Fibroblast of gingiva (primary cell): ENCODE measurements around the gene BTBD2.
A peak's percentile ranks its signal among the peaks of the same experiment; 100 is the strongest.
"Not testable (repeated sequence)": the region's sequence is repeated elsewhere in the genome, so short reads cannot be mapped to it uniquely, and the experiment has no call there.

Experiments
- DNase-seq: peaks from one replicate; pipeline ENCODE4 v3.0.0-alpha.2; 2011; ENCODE audit warnings: low read depth

The BTBD2 gene

GRCh38 chr19:2039959-2040646 is 24.6 kb upstream of the BTBD2 start:
- DNase-seq, result no peak

- DNase-seq, result no peak
Observed at GRCh38 chr19:2039089-2039958, 23.8 kb upstream of the BTBD2 start.

- no peak for DNase-seq
Observed at GRCh38 chr19:2038284-2039088, 23.0 kb upstream of the BTBD2 start.

GRCh38 chr19:2037651-2038255 is 22.2 kb upstream of the BTBD2 start:
- no peak for DNase-seq

GRCh38 chr19:2036424-2036823 is 20.9 kb upstream of the BTBD2 start:
- no peak for DNase-seq

GRCh38 chr19:2035590-2035991 is 20.1 kb upstream of the BTBD2 start:
- DNase-seq, result no peak

GRCh38 chr19:2034729-2035589 is 19.4 kb upstream of the BTBD2 start:
- DNase-seq, result no peak

GRCh38 chr19:2034253-2034652 is 18.7 kb upstream of the BTBD2 start:
- DNase-seq, result not testable (repeated sequence)

- DNase-seq, result no peak
Observed at GRCh38 chr19:2033825-2034159, 18.3 kb upstream of the BTBD2 start.

GRCh38 chr19:2033115-2033824 is 17.8 kb upstream of the BTBD2 start:
- no peak for DNase-seq

- DNase-seq, result peak; percentile 95
Observed at GRCh38 chr19:2032296-2032941, 16.9 kb upstream of the BTBD2 start.

- DNase-seq, result peak; percentile 93
Observed at GRCh38 chr19:2027361-2027760, 11.8 kb upstream of the BTBD2 start.

GRCh38 chr19:2026770-2027169 is 11.3 kb upstream of the BTBD2 start:
- DNase-seq, result no peak

GRCh38 chr19:2022289-2022688 is 6.8 kb upstream of the BTBD2 start:
- DNase-seq, result no peak

- no peak for DNase-seq
Observed at GRCh38 chr19:2021453-2022140, 6.1 kb upstream of the BTBD2 start.

- DNase-seq, result no peak
Observed at GRCh38 chr19:2018752-2019151, 3.2 kb upstream of the BTBD2 start.

- DNase-seq, result peak; percentile 96
Observed at GRCh38 chr19:2016041-2016807, 710 bp upstream of the BTBD2 start.

GRCh38 chr19:2014731-2015607 is 545 bp downstream of the BTBD2 start:
- DNase-seq, result no peak
